Measurements from ENCODE around the gene NUCB2.

- TF ChIP-seq CTCF (IDR thresholded peaks at IDR 0.05) (no peak), POLR2A (IDR thresholded peaks at IDR 0.05) (peak in 1 of 2 donors; percentile 19)
Measured at GRCh38 chr11:17351510-17352176, 75.1 kb downstream of the NUCB2 start, which contains the start of gene NCR3LG1.
